Heart right ventricle (tissue), 16 donors: Measurements from ENCODE around the gene CD109. TPM values are rescaled to one million over a fixed set of nuclear protein-coding genes. Genes with fewer than 3 reads are reported as not detected.

ENCODE experiments used
- ATAC-seq, 8 donors: fragments of 200-7000 bp; cut with Tn5 transposase; one replicate each; pipeline ENCODE4 v1.9.1; 2020; ENCODE audit warnings: mild to moderate bottlenecking in 8 of 8, moderate library complexity in 8 of 8, moderate number of reproducible peaks in 1 of 8
- DNase-seq, 2 donors: peaks; one replicate each; pipeline ENCODE4 v3.0.0-alpha.2; 2020
- H3K27ac ChIP-seq, 10 donors: fragments of 200-600 bp; sonication (generic) in 2 of 10; one replicate each; pipeline versions ENCODE4 v1.5.0 to v1.8.0; 2020 to 2022; ENCODE audit warnings: mild to moderate bottlenecking in 3 of 10
- H3K27me3 ChIP-seq, 7 donors: fragments of 200-600 bp; one replicate each; pipeline ENCODE4 v1.8.0; 2021 to 2022; ENCODE audit warnings: mild to moderate bottlenecking in 2 of 7
- H3K36me3 ChIP-seq, 9 donors: fragments of 200-600 bp; sonication (generic) in 1 of 9; one replicate each; pipeline versions ENCODE4 v1.5.0 to v1.8.0; 2020 to 2022; ENCODE audit warnings: mild to moderate bottlenecking in 2 of 9
- H3K4me1 ChIP-seq, 9 donors: fragments of 200-600 bp; sonication (generic) in 1 of 9; one replicate each; pipeline versions ENCODE4 v1.5.0 to v1.8.0; 2020 to 2022; ENCODE audit warnings: mild to moderate bottlenecking in 4 of 9
- H3K4me3 ChIP-seq, 10 donors: fragments of 200-600 bp; sonication (generic) in 2 of 10; one replicate each; pipeline versions ENCODE4 v1.5.0 to v1.8.0; 2020 to 2022; ENCODE audit warnings: mild to moderate bottlenecking in 7 of 10, moderate library complexity in 2 of 10
- H3K9me3 ChIP-seq, 11 donors: fragments of 200-600 bp in 10 of 11; sonication (generic) in 2 of 11; one replicate each; pipeline versions ENCODE4 v1.5.0 to v1.8.0; 2013 to 2022; ENCODE audit warnings: mild to moderate bottlenecking in 2 of 11, control low read depth in 1 of 11, moderate library complexity in 1 of 11
- WGBS, 2 donors: extraction: QIAGEN DNeasy Blood & Tissue Kit; methylation state at CpG; one replicate each; pipeline ENCODE4 v1.1.7; 2013; ENCODE audit warnings: inconsistent platforms in 1 of 2; 5-methylcytosine and 5-hydroxymethylcytosine counted together
- intact Hi-C, 10 donors: fragments of 100-400 bp; cut with DNase I; formaldehyde crosslinking; loops; one replicate each; pipeline versions ENCODE4 v1.11.1 to v1.14.2; 2022
- polyA plus RNA-seq, 2 donors: library from polyadenylated mRNA; stranded (reverse); fragments of 200-250 nt; gene quantifications; one replicate each; pipeline ENCODE4 v1.2.3, GENCODE V29; 2013
- total RNA-seq, 10 donors: library from RNA; stranded (reverse); fragmentation: NEBNext Ultra II Directional in 3 of 10; extraction: Animal tissue kit (Norgen Biotek cat#: 25700) in 3 of 10; gene quantifications; one replicate each; pipeline versions ENCODE4 v1.2.1 to v1.2.4, GENCODE V29; 2021 to 2023
- TF ChIP-seq, protein P1 (sequence below), 9 donors: fragments of 200-600 bp; sonication (generic) in 2 of 9; IDR thresholded peaks; one replicate each; pipeline versions ENCODE4 v1.5.0 to v1.8.0; 2021 to 2022; ENCODE audit warnings: antibody characterized with exemption in 9 of 9, mild to moderate bottlenecking in 5 of 9, moderate library complexity in 1 of 9
- donor health status: Arrhythmogenic right ventricular cardiomyopathy.
- donor health status: ischemic (EF 13 %, LVEDD 7.1; RV severe dilation, severe dysfunction).
- donor health status: healthy with polysubstance abuse.
- donor health status: DM: no; HTN: yes; CAD: no.
- donor health status: DM: no; HTN: no; CAD: no.
- donor health status: ischemic (EF 25% LVEDD 6.9; RV normal size, moderate dysfunction).
- donor health status: ischemic (EF 25% LVEDD 5.7; RV mildly dilated, moderate dysfunction).
- donor health status: healthy.
- donor health status: DM: yes; HTN: yes; CAD: no.
- donor health status: Ischemic cardiomyopathy.
- donor health status: ischemic (EF 35%, LVEDD 5.7; RV mildly dilated, moderate dysfunction).
- donor health status: nonischemic (EF 11% LVEDD 7.7; RV severe dilation, severe dysfunction).
- donor health status: DM: yes; HTN: yes; CAD: no.
- donor health status: PGD.
- donor health status: ischemic (EF 29% LVEDD 5.4; RV normal size, mild dysfunction).
- donor health status: nonischemic (EF 23%, LVEDD 6.1; RV moderate dilation, normal function).

Gene CD109
- total and polyA plus RNA-seq, 12 donors, result 2.3 to 15.4 (median 7.9) TPM

DNA sequence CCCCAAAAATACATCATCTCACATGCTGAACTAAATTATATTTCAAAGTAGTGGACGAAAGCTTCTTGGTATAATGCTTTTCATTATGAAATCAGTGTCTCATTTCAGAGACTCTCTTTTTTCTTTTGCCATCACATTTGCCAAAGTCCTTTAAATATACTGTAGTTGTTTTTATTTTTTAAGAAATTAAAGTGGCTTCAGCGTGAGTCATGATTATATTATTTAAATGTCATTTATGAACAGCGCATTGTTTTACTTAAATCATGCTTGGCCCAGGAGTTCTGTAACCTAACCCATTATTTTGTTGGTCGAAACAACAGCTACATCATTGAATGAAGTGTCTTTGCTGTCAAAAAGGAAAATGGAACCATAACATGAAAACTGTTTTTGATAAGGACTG lies 100.9 kb downstream of the CD109 start:
- DNase-seq, result no peak
- Histone ChIP-seq H3K27ac (no peak overlapping the region), H3K36me3 (peaks cover 0 to 25% (median 0%) of the 10 kb centered on the region in 9 donors), H3K4me1 (peaks cover 0 to 4% (median 0%) of the 10 kb centered on the region in 9 donors), H3K9me3 (no peaks in the 10 kb centered on the region), H3K4me3 (no peak overlapping the region), H3K27me3 (no peaks in the 10 kb centered on the region)
- WGBS, 2 donors, result 77 to 78% methylated on average over 4 of the region's 4 CpGs
- TF ChIP-seq, protein P1, sequence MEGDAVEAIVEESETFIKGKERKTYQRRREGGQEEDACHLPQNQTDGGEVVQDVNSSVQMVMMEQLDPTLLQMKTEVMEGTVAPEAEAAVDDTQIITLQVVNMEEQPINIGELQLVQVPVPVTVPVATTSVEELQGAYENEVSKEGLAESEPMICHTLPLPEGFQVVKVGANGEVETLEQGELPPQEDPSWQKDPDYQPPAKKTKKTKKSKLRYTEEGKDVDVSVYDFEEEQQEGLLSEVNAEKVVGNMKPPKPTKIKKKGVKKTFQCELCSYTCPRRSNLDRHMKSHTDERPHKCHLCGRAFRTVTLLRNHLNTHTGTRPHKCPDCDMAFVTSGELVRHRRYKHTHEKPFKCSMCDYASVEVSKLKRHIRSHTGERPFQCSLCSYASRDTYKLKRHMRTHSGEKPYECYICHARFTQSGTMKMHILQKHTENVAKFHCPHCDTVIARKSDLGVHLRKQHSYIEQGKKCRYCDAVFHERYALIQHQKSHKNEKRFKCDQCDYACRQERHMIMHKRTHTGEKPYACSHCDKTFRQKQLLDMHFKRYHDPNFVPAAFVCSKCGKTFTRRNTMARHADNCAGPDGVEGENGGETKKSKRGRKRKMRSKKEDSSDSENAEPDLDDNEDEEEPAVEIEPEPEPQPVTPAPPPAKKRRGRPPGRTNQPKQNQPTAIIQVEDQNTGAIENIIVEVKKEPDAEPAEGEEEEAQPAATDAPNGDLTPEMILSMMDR (IDR thresholded peaks at IDR 0.05), result no peak
- intact Hi-C loops, result loop anchor here in 1 of 10 donors (10.0 kb wide), 1 partner anchor 52 kb away; no protein-coding TSS in a partner anchor
- ATAC-seq, result no peak

DNA sequence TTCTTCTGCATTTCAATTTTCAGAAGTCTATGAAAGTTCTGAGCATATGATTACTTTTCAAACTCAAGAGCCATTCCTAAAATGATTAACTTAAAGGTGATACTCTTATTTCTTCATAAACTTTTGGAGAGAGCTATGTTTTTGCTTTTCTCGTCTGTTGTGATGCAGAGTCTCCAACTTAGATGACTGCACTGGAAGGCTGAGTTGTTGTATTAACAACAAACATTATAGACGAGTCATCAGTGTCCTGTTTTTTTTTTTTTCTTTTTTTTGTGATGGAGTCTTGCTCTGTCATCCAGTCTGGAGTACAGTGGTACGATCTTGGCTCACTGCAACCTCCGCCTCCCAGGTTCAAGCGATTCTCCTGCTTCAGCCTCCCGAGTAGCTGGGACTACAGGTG lies 101.9 kb downstream of the CD109 start:
- H3K36me3 ChIP-seq, result peaks cover 0 to 16% (median 0%) of the 10 kb centered on the region in 9 donors
- peak overlapping the region in 1 of 10 donors; percentile 21 for H3K27ac ChIP-seq
- intact Hi-C loops, result loop anchor here in 1 of 10 donors (10.0 kb wide), 1 partner anchor 53 kb away; no protein-coding TSS in a partner anchor
- TF ChIP-seq, protein P1 (IDR thresholded peaks at IDR 0.05), result no peak
- peaks cover 0 to 4% (median 0%) of the 10 kb centered on the region in 9 donors for H3K4me1 ChIP-seq
- ATAC-seq (no peak), DNase-seq (no peak)
- H3K4me3 ChIP-seq, result no peak overlapping the region
- WGBS, 2 donors, result 95 to 98% methylated on average over 6 of the region's 6 CpGs
- no peaks in the 10 kb centered on the region for H3K27me3 ChIP-seq
- no peaks in the 10 kb centered on the region for H3K9me3 ChIP-seq

DNA sequence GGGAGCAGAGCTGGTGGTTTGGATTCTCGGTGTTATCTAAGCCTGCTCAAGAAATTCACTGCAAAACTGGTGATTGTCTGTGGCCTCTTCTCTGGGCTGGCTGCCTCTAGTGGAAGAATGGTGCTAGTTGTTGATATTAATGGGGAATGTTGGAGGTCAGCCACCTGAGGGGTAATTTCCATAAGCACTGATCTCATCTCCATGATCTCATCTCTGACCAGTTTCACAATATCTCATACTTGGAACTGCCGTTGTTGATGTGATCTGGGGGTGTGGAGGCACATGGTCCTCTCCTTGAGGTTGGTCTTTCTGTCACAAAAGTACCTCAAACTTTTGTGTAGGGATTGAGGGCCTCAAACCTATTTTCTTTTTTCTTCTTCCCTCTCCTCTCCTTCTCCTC lies 102.6 kb downstream of the CD109 start:
- Histone ChIP-seq H3K9me3 (no peaks in the 10 kb centered on the region), H3K27ac (no peak overlapping the region), H3K27me3 (no peaks in the 10 kb centered on the region), H3K36me3 (peaks cover 0 to 8% (median 0%) of the 10 kb centered on the region in 9 donors), H3K4me1 (peaks cover 0 to 6% (median 0%) of the 10 kb centered on the region in 9 donors), H3K4me3 (no peak overlapping the region)
- intact Hi-C loops, result loop anchor here in 1 of 10 donors (10.0 kb wide), 1 partner anchor 54 kb away; no protein-coding TSS in a partner anchor
- DNase-seq, result peak in 1 of 2 donors; percentile 52
- TF ChIP-seq, protein P1 (IDR thresholded peaks at IDR 0.05), result peak in 4 of 9 donors; percentile 9 to 19 (median 14)
- 49 to 62% methylated on average over 2 of the region's 2 CpGs for WGBS, 2 donors
- ATAC-seq, result peak in 6 of 8 donors; percentile 49 to 93 (median 77)

DNA sequence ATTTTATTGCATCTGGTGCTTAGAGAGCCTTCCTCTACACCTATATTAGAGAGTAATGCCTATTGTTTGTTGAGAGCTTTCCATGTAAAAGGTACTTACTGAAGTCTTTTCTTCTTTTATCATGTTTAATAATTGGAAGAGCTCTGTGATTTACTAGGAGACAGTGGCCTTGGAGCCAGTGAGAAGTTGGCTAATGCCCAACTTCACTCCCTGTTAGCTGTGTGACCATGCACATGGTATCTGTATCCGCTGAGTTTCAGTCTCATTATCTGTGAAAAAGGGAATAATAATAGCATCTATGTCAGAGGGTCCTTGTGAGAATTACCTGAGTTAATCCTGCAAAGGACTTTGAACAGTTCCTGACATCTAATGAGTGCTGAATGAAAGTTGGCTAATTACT lies 105.0 kb downstream of the CD109 start:
- TF ChIP-seq, protein P1 (IDR thresholded peaks at IDR 0.05), result no peak
- WGBS, 2 donors, result 40 to 41% methylated on average over 1 of the region's 1 CpG
- ATAC-seq, result no peak

More for the DNA sequence above, 105.0 kb downstream of the CD109 start:
- no peaks in the 10 kb centered on the region for H3K36me3 ChIP-seq
- no peak overlapping the region for H3K4me3 ChIP-seq
- peaks cover 0 to 6% (median 0%) of the 10 kb centered on the region in 9 donors for H3K4me1 ChIP-seq
- H3K9me3 ChIP-seq, result no peaks in the 10 kb centered on the region
- no peak for DNase-seq
- intact Hi-C loops, result no loop called here
- no peaks in the 10 kb centered on the region for H3K27me3 ChIP-seq
- H3K27ac ChIP-seq, result no peak overlapping the region
